ENCODE results near the gene COL6A1.

COL6A1 gene

GRCh38 chr21:45962531-45963231, 18.9 kb upstream of the COL6A1 start:
- no peak for DNase-seq (ENCODE audit: low read depth)
- no peak overlapping the region for H3K4me3 ChIP-seq (ENCODE audit: low read length)
- TF ChIP-seq CTCF (conservative IDR thresholded peaks at IDR 0.05; ENCODE audit: low read length): no peak

- H3K4me3 ChIP-seq (ENCODE audit: low read length): no peak overlapping the region
- no peak for TF ChIP-seq CTCF (conservative IDR thresholded peaks at IDR 0.05; ENCODE audit: low read length)
- DNase-seq (ENCODE audit: low read depth): peak; percentile 48
Observed at GRCh38 chr21:45963232-45963570, 18.4 kb upstream of the COL6A1 start.

- no peak for TF ChIP-seq CTCF (conservative IDR thresholded peaks at IDR 0.05; ENCODE audit: low read length)
- DNase-seq (ENCODE audit: low read depth): no peak
- no peak overlapping the region for H3K4me3 ChIP-seq (ENCODE audit: low read length)
Observed at GRCh38 chr21:45964649-45965048, 16.9 kb upstream of the COL6A1 start.

GRCh38 chr21:45965084-45965809, 16.3 kb upstream of the COL6A1 start:
- DNase-seq (ENCODE audit: low read depth): no peak

GRCh38 chr21:45966791-45967394, 14.7 kb upstream of the COL6A1 start:
- no peak for DNase-seq (ENCODE audit: low read depth)
- H3K4me3 ChIP-seq (ENCODE audit: low read length): no peak overlapping the region
- no peak for TF ChIP-seq CTCF (conservative IDR thresholded peaks at IDR 0.05; ENCODE audit: low read length)

More at GRCh38 chr21:45965084-45965809, 16.3 kb upstream of the COL6A1 start:
- no peak for TF ChIP-seq CTCF (conservative IDR thresholded peaks at IDR 0.05; ENCODE audit: low read length)
- no peak overlapping the region for H3K4me3 ChIP-seq (ENCODE audit: low read length)

GRCh38 chr21:45969921-45970673, 11.5 kb upstream of the COL6A1 start:
- no peak overlapping the region for H3K4me3 ChIP-seq (ENCODE audit: low read length)
- TF ChIP-seq CTCF (conservative IDR thresholded peaks at IDR 0.05; ENCODE audit: low read length): no peak
- DNase-seq (ENCODE audit: low read depth): no peak
